GM23338 (cell line): Measurements from ENCODE around the gene GLUL. TPM values are rescaled to one million over a fixed set of nuclear protein-coding genes. Genes with fewer than 3 reads are reported as not detected.

Experiments
- ATAC-seq: fragments of 200-7000 bp; cut with Tn5 transposase; 3 replicates; pipeline ENCODE4 v1.9.1; 2020
- DNase-seq: peaks from one replicate; pipeline ENCODE4 v3.0.0-alpha.2; 2015; ENCODE audit warnings: low spot score
- H2AFZ ChIP-seq: fragments of 200-600 bp; sonication (generic); 2 replicates; pipeline ENCODE4 v1.8.0; 2016; ENCODE audit warnings: antibody characterized with exemption, mild to moderate bottlenecking, moderate library complexity
- H3F3A ChIP-seq: fragments of 200-600 bp; sonication (generic); replicated peaks from 2 replicates; pipeline ENCODE4 v1.8.0; 2017; ENCODE audit warnings: antibody characterized with exemption, mixed run types, low read depth
- H3K27ac ChIP-seq: fragments of 200-600 bp; sonication (generic); 2 replicates; pipeline ENCODE4 v1.6.1; 2016; ENCODE audit warnings: low read depth
- H3K27me3 ChIP-seq: fragments of 200-600 bp; sonication (generic); 2 replicates; pipeline ENCODE4 v1.8.0; 2016; ENCODE audit warnings: mild to moderate bottlenecking, mixed run types, moderate library complexity; ENCODE audit not compliant: insufficient read depth
- H3K36me3 ChIP-seq: fragments of 200-600 bp; sonication (generic); 2 replicates; pipeline ENCODE4 v1.8.0; 2016; ENCODE audit warnings: mild to moderate bottlenecking; ENCODE audit not compliant: insufficient read depth
- H3K4me1 ChIP-seq: fragments of 200-600 bp; sonication (generic); 2 replicates; pipeline ENCODE4 v1.8.0; 2016; ENCODE audit warnings: mild to moderate bottlenecking, moderate library complexity; ENCODE audit not compliant: insufficient read depth
- H3K4me2 ChIP-seq: fragments of 200-600 bp; sonication (generic); 2 replicates; pipeline ENCODE4 v1.7.1; 2017; ENCODE audit warnings: mixed run types
- H3K4me3 ChIP-seq: fragments of 200-600 bp; sonication (generic); 2 replicates; pipeline ENCODE4 v1.6.1; 2016; ENCODE audit warnings: mixed run types
- H3K79me2 ChIP-seq: fragments of 200-600 bp; sonication (generic); replicated peaks from 2 replicates; pipeline ENCODE4 v1.8.0; 2017; ENCODE audit warnings: mild to moderate bottlenecking; ENCODE audit not compliant: insufficient read depth
- H3K9me2 ChIP-seq: fragments of 200-600 bp; sonication (generic); 2 replicates; pipeline ENCODE4 v1.8.0; 2017; ENCODE audit not compliant: insufficient read depth
- H4K20me1 ChIP-seq: fragments of 200-600 bp; sonication (generic); replicated peaks from 2 replicates; pipeline ENCODE4 v1.8.0; 2017; ENCODE audit warnings: mild to moderate bottlenecking; ENCODE audit not compliant: insufficient read depth
- H3K27ac Mint-ChIP-seq: 2 replicates; pipeline ENCODE4 v1.8.0; 2020; ENCODE audit warnings: inconsistent platforms, mild to moderate bottlenecking, moderate library complexity, mixed read lengths
- H3K27me3 Mint-ChIP-seq: 3 replicates; pipeline ENCODE4 v1.8.0; 2022; ENCODE audit warnings: low read depth, mild to moderate bottlenecking, moderate library complexity, mixed read lengths, inconsistent platforms; ENCODE audit not compliant: insufficient read depth, poor library complexity
- H3K36me3 Mint-ChIP-seq: 3 replicates; pipeline ENCODE4 v1.8.0; 2021; ENCODE audit warnings: low read depth, mild to moderate bottlenecking, inconsistent platforms, moderate library complexity, mixed read lengths
- H3K4me1 Mint-ChIP-seq: 3 replicates; pipeline ENCODE4 v1.8.0; 2020; ENCODE audit warnings: mild to moderate bottlenecking, inconsistent platforms, mixed read lengths
- H3K4me3 Mint-ChIP-seq: 3 replicates; pipeline ENCODE4 v1.8.0; 2021; ENCODE audit warnings: moderate library complexity, mild to moderate bottlenecking, inconsistent platforms, mixed read lengths
- H3K9me3 Mint-ChIP-seq: 3 replicates; pipeline ENCODE4 v1.8.0; 2020; ENCODE audit warnings: moderate library complexity, mild to moderate bottlenecking, inconsistent platforms, mixed read lengths
- CREB1 ChIP-seq: fragments of 250-450 bp; sonication (Bioruptor Pico); IDR thresholded peaks from 2 replicates; pipeline ENCODE4 v1.5.0; 2020; ENCODE audit warnings: low read depth, mild to moderate bottlenecking, moderate library complexity
- ETS1 ChIP-seq: IDR thresholded peaks from 2 replicates; pipeline ENCODE4 v1.6.1; 2016; ENCODE audit warnings: antibody characterized with exemption
- EZH2 ChIP-seq: fragments of 200-600 bp; sonication (generic); IDR thresholded peaks from one replicate; pipeline ENCODE4 v1.8.0; 2017; ENCODE audit warnings: antibody characterized with exemption, mild to moderate bottlenecking, low read depth; ENCODE audit not compliant: unreplicated experiment
- JUNB ChIP-seq: IDR thresholded peaks from one replicate; pipeline ENCODE4 v1.6.1; 2016; ENCODE audit warnings: antibody characterized with exemption; ENCODE audit not compliant: unreplicated experiment
- POLR2AphosphoS5 ChIP-seq: IDR thresholded peaks from 2 replicates; pipeline ENCODE4 v1.6.1; 2016; ENCODE audit warnings: antibody characterized with exemption, low read depth
- REST ChIP-seq: IDR thresholded peaks from one replicate; pipeline ENCODE4 v1.6.1; 2018; ENCODE audit warnings: antibody characterized with exemption; ENCODE audit not compliant: unreplicated experiment
- STAT1 ChIP-seq: IDR thresholded peaks from one replicate; pipeline ENCODE4 v1.6.1; 2016; ENCODE audit warnings: antibody characterized with exemption; ENCODE audit not compliant: unreplicated experiment
- ZNF114 ChIP-seq: fragments of 250-450 bp; sonication (Bioruptor Pico); IDR thresholded peaks from 2 replicates; pipeline ENCODE4 v1.5.0; 2020; ENCODE audit warnings: mild to moderate bottlenecking, moderate library complexity
- ZNF331 ChIP-seq: fragments of 250-450 bp; sonication (Bioruptor Pico); IDR thresholded peaks from 2 replicates; pipeline ENCODE4 v1.5.0; 2020; ENCODE audit warnings: low read depth, mild to moderate bottlenecking, moderate library complexity
- ZNF462 ChIP-seq: fragments of 250-450 bp; sonication (Bioruptor Pico); IDR thresholded peaks from 2 replicates; pipeline ENCODE4 v1.5.0; 2020; ENCODE audit warnings: mild to moderate bottlenecking, moderate library complexity
- polyA plus RNA-seq: library from polyadenylated mRNA; unstranded; fragments of >200 nt; fragmentation: Nextera tagmentation; extraction: Ambion mirVana; gene quantifications from 2 replicates; pipeline ENCODE4 v1.2.1, GENCODE V29; 2016
- total RNA-seq: library from RNA; depleted of rRNA; stranded (reverse); fragments of >200 nt; shearing (Covaris generic); gene quantifications from 2 replicates; pipeline ENCODE4 v1.2.3, GENCODE V29; 2014

Gene GLUL
- total and polyA plus RNA-seq, 2 experiments from 2014 or later = 254 to 356 TPM

- H3K4me3 ChIP-seq = no peak overlapping the region
- DNase-seq (no peak), ATAC-seq (no peak)
- H3K4me1 Mint-ChIP-seq = no peaks in the 10 kb centered on the region
- H3K36me3 Mint-ChIP-seq = peaks cover 7% of the 10 kb centered on the region; the same call in 2 of the 3 replicates
- no peaks in the 10 kb centered on the region for H3K9me2 ChIP-seq
- no peak overlapping the region for H2AFZ ChIP-seq
- no peaks in the 10 kb centered on the region for H3K4me1 ChIP-seq
- H4K20me1 ChIP-seq = no peaks in the 10 kb centered on the region
- H3K9me3 Mint-ChIP-seq = peaks cover 30% of the 10 kb centered on the region
- no peak overlapping the region for H3K27ac Mint-ChIP-seq
- H3K27me3 ChIP-seq = no peaks in the 10 kb centered on the region
- no peaks in the 10 kb centered on the region for H3K79me2 ChIP-seq
- TF ChIP-seq POLR2AphosphoS5 (no peak), EZH2 (no peak), REST (no peak), ZNF331 (CRISPR knock-in tag) (no peak), JUNB (no peak)
- H3K4me2 ChIP-seq = no peak overlapping the region
- H3K36me3 ChIP-seq = no peaks in the 10 kb centered on the region
- no peaks in the 10 kb centered on the region for H3F3A ChIP-seq
- H3K27me3 Mint-ChIP-seq = peaks cover 3% of the 10 kb centered on the region
- no peak overlapping the region for H3K27ac ChIP-seq
- no peak overlapping the region for H3K4me3 Mint-ChIP-seq
These were observed 46.7 kb upstream of the GLUL start for GRCh38 chr1:182438326-182438725.

- ATAC-seq = no peak
- no peak overlapping the region for H2AFZ ChIP-seq
- no peaks in the 10 kb centered on the region for H3F3A ChIP-seq
- no peaks in the 10 kb centered on the region for H3K9me2 ChIP-seq
- H3K79me2 ChIP-seq = no peaks in the 10 kb centered on the region
- Mint-ChIP-seq H3K9me3 (peaks cover 10% of the 10 kb centered on the region), H3K4me1 (no peaks in the 10 kb centered on the region), H3K27ac (no peak overlapping the region), H3K4me3 (no peak overlapping the region), H3K27me3 (peaks cover 5% of the 10 kb centered on the region), H3K36me3 (peaks cover 6% of the 10 kb centered on the region; the same call in 2 of the 3 replicates)
- no peaks in the 10 kb centered on the region for H3K4me1 ChIP-seq
- H3K4me2 ChIP-seq = no peak overlapping the region
- no peaks in the 10 kb centered on the region for H4K20me1 ChIP-seq
- no peaks in the 10 kb centered on the region for H3K27me3 ChIP-seq
- no peak overlapping the region for H3K27ac ChIP-seq
- DNase-seq = no peak
- no peaks in the 10 kb centered on the region for H3K36me3 ChIP-seq
- H3K4me3 ChIP-seq = no peak overlapping the region
- no peak for TF ChIP-seq ZNF114 (CRISPR knock-in tag)
- TF ChIP-seq CREB1 (CRISPR knock-in tag) = no peak
- no peak for TF ChIP-seq STAT1
- TF ChIP-seq ZNF462 (CRISPR knock-in tag) = no peak
- no peak for TF ChIP-seq JUNB
- no peak for TF ChIP-seq ETS1
These were observed 42.0 kb upstream of the GLUL start for GRCh38 chr1:182433580-182433979.
